Measurements from ENCODE around the gene TRAPPC3L. TPM values are rescaled to one million over a fixed set of nuclear protein-coding genes. Genes with fewer than 3 reads are reported as not detected.

TRAPPC3L gene
- total and polyA plus RNA-seq, 2 of the 8 experiments (the other 6 are each of a cell fraction or from before 2014, with no cell fraction given), result not detected

DNA sequence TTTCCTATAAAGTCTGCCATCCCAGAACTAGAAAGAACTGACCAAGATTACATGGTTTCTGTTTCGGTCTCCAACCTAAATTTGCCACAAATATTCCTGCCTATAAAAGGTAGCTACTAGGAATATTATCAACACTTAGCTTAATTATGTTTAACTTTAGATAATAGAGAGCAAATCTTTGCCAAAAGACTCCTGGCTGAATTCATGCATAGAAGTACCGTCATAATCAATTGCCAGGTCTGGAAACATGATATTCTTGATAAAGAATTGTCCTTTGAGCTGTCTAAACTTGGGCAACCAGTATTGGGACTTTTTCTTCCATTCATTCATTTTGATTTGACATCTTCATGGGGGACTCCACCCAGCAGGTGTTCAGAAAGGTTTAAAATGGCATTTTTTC lies 61.9 kb downstream of the TRAPPC3L start (continued):
- TF ChIP-seq, protein P1, sequence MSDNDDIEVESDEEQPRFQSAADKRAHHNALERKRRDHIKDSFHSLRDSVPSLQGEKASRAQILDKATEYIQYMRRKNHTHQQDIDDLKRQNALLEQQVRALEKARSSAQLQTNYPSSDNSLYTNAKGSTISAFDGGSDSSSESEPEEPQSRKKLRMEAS (IDR thresholded peaks at IDR 0.05), result no peak
- TF ChIP-seq, protein P2, sequence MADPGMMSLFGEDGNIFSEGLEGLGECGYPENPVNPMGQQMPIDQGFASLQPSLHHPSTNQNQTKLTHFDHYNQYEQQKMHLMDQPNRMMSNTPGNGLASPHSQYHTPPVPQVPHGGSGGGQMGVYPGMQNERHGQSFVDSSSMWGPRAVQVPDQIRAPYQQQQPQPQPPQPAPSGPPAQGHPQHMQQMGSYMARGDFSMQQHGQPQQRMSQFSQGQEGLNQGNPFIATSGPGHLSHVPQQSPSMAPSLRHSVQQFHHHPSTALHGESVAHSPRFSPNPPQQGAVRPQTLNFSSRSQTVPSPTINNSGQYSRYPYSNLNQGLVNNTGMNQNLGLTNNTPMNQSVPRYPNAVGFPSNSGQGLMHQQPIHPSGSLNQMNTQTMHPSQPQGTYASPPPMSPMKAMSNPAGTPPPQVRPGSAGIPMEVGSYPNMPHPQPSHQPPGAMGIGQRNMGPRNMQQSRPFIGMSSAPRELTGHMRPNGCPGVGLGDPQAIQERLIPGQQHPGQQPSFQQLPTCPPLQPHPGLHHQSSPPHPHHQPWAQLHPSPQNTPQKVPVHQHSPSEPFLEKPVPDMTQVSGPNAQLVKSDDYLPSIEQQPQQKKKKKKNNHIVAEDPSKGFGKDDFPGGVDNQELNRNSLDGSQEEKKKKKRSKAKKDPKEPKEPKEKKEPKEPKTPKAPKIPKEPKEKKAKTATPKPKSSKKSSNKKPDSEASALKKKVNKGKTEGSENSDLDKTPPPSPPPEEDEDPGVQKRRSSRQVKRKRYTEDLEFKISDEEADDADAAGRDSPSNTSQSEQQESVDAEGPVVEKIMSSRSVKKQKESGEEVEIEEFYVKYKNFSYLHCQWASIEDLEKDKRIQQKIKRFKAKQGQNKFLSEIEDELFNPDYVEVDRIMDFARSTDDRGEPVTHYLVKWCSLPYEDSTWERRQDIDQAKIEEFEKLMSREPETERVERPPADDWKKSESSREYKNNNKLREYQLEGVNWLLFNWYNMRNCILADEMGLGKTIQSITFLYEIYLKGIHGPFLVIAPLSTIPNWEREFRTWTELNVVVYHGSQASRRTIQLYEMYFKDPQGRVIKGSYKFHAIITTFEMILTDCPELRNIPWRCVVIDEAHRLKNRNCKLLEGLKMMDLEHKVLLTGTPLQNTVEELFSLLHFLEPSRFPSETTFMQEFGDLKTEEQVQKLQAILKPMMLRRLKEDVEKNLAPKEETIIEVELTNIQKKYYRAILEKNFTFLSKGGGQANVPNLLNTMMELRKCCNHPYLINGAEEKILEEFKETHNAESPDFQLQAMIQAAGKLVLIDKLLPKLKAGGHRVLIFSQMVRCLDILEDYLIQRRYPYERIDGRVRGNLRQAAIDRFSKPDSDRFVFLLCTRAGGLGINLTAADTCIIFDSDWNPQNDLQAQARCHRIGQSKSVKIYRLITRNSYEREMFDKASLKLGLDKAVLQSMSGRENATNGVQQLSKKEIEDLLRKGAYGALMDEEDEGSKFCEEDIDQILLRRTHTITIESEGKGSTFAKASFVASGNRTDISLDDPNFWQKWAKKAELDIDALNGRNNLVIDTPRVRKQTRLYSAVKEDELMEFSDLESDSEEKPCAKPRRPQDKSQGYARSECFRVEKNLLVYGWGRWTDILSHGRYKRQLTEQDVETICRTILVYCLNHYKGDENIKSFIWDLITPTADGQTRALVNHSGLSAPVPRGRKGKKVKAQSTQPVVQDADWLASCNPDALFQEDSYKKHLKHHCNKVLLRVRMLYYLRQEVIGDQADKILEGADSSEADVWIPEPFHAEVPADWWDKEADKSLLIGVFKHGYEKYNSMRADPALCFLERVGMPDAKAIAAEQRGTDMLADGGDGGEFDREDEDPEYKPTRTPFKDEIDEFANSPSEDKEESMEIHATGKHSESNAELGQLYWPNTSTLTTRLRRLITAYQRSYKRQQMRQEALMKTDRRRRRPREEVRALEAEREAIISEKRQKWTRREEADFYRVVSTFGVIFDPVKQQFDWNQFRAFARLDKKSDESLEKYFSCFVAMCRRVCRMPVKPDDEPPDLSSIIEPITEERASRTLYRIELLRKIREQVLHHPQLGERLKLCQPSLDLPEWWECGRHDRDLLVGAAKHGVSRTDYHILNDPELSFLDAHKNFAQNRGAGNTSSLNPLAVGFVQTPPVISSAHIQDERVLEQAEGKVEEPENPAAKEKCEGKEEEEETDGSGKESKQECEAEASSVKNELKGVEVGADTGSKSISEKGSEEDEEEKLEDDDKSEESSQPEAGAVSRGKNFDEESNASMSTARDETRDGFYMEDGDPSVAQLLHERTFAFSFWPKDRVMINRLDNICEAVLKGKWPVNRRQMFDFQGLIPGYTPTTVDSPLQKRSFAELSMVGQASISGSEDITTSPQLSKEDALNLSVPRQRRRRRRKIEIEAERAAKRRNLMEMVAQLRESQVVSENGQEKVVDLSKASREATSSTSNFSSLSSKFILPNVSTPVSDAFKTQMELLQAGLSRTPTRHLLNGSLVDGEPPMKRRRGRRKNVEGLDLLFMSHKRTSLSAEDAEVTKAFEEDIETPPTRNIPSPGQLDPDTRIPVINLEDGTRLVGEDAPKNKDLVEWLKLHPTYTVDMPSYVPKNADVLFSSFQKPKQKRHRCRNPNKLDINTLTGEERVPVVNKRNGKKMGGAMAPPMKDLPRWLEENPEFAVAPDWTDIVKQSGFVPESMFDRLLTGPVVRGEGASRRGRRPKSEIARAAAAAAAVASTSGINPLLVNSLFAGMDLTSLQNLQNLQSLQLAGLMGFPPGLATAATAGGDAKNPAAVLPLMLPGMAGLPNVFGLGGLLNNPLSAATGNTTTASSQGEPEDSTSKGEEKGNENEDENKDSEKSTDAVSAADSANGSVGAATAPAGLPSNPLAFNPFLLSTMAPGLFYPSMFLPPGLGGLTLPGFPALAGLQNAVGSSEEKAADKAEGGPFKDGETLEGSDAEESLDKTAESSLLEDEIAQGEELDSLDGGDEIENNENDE (IDR thresholded peaks at IDR 0.05; ENCODE audit: insufficient replicate concordance, low read length), result no peak
- TF ChIP-seq BACH1 (IDR thresholded peaks at IDR 0.05; ENCODE audit: low read length), result no peak

Data from H1 (cell line).